AG04450 (cell line): ENCODE measurements around the gene CLMN. TPM values are rescaled to one million over a fixed set of nuclear protein-coding genes. Genes with fewer than 3 reads are reported as not detected.
"Not testable (repeated sequence)": the region's sequence is repeated elsewhere in the genome, so short reads cannot be mapped to it uniquely, and the experiment has no call there.

ENCODE experiments used
- CTCF ChIA-PET: fragments of 300-600, 350-600 bp; formaldehyde crosslinking; extraction: SDS; loops from one replicate; lab custom pipeline; 2022; ENCODE audit warnings: antibody characterized with exemption, inconsistent platforms; lab: Charles Lee
- POLR2A ChIA-PET: fragments of 350-600 bp; formaldehyde crosslinking; extraction: SDS; loops from one replicate; lab custom pipeline; 2021; ENCODE audit warnings: antibody characterized with exemption, inconsistent platforms; lab: Yijun Ruan, JAX
- DNase-seq: peaks from one replicate; pipeline ENCODE4 v3.0.0-alpha.2; 2011; ENCODE audit warnings: low read depth, low spot score
- H3K27ac ChIP-seq: one replicate; pipeline ENCODE4 v1.5.1; 2012; ENCODE audit warnings: low read depth, low read length, control low read depth
- H3K27me3 ChIP-seq: one replicate; pipeline ENCODE4 v1.6.0; 2012; ENCODE audit warnings: low read length; ENCODE audit not compliant: control insufficient read depth, insufficient read depth
- H3K4me3 ChIP-seq: 2 replicates; pipeline ENCODE4 v1.5.1; 2011; ENCODE audit warnings: mild to moderate bottlenecking, low read depth, low read length, control low read depth
- H3K9me3 ChIP-seq: 2 replicates; pipeline ENCODE4 v1.5.1; 2012; ENCODE audit warnings: low read length; ENCODE audit not compliant: control insufficient read depth, insufficient read depth
- polyA plus RNA-seq: library from polyadenylated mRNA; depleted of rRNA; stranded (reverse); fragments of >200 nt; gene quantifications from 2 replicates; pipeline ENCODE4 v1.2.3, GENCODE V29; 2011
- TF ChIP-seq, protein P1 (sequence below): IDR thresholded peaks from 2 replicates; pipeline ENCODE4 v1.5.1; 2011; ENCODE audit warnings: low read depth, low read length, control low read depth, inconsistent platforms

The CLMN gene
- polyA plus RNA-seq, 1 experiment: 0.09 TPM

GRCh38 chr14:95285566-95285965 lies 34.1 kb downstream of the CLMN start:
- Histone ChIP-seq H3K9me3 (no peaks in the 10 kb centered on the region), H3K27ac (no peak overlapping the region), H3K4me3 (no peak overlapping the region), H3K27me3 (no peaks in the 10 kb centered on the region)
- ChIA-PET CTCF (no interaction called here), POLR2A (no interaction called here)
- TF ChIP-seq, protein P1, sequence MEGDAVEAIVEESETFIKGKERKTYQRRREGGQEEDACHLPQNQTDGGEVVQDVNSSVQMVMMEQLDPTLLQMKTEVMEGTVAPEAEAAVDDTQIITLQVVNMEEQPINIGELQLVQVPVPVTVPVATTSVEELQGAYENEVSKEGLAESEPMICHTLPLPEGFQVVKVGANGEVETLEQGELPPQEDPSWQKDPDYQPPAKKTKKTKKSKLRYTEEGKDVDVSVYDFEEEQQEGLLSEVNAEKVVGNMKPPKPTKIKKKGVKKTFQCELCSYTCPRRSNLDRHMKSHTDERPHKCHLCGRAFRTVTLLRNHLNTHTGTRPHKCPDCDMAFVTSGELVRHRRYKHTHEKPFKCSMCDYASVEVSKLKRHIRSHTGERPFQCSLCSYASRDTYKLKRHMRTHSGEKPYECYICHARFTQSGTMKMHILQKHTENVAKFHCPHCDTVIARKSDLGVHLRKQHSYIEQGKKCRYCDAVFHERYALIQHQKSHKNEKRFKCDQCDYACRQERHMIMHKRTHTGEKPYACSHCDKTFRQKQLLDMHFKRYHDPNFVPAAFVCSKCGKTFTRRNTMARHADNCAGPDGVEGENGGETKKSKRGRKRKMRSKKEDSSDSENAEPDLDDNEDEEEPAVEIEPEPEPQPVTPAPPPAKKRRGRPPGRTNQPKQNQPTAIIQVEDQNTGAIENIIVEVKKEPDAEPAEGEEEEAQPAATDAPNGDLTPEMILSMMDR: no peak
- no peak for DNase-seq

- POLR2A ChIA-PET, CTCF ChIA-PET: not testable (repeated sequence)
Measured at GRCh38 chr14:95283802-95284201, 35.9 kb downstream of the CLMN start.

DNA sequence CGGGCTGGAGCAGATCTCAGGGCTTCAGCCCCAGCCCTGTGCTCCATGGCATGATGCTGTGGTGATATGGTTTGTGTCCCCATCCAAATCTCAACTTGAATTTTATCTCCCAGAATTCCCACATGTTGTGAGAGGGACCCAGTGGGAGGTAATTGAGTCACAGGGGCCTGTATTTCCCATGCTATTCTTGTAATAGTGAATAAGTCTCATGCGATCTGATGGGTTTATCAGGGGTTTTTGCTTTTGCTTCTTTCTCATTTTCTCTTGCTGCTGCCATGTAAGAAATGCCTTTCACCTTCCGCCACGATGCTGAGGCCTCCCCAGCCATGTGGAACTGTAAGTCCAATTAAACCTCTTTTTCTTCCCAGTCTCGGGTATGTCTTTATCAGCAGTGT lies 36.7 kb downstream of the CLMN start:
- POLR2A ChIA-PET, H3K27me3 ChIP-seq, H3K27ac ChIP-seq, H3K4me3 ChIP-seq, DNase-seq, H3K9me3 ChIP-seq, CTCF ChIA-PET: not testable (repeated sequence)

More at GRCh38 chr14:95283802-95284201, 35.9 kb downstream of the CLMN start:
- H3K9me3 ChIP-seq, H3K4me3 ChIP-seq, H3K27me3 ChIP-seq, DNase-seq, H3K27ac ChIP-seq: not testable (repeated sequence)

- H3K4me3 ChIP-seq: no peak overlapping the region
- ChIA-PET CTCF (no interaction called here), POLR2A (no interaction called here)
- H3K9me3 ChIP-seq: no peaks in the 10 kb centered on the region
- H3K27ac ChIP-seq: no peak overlapping the region
- TF ChIP-seq, protein P1: no peak
- DNase-seq: no peak
- H3K27me3 ChIP-seq: no peaks in the 10 kb centered on the region
Measured at GRCh38 chr14:95282354-95282985, 37.2 kb downstream of the CLMN start.

- no peak for DNase-seq
- TF ChIP-seq, protein P1: no peak
- Histone ChIP-seq H3K27ac (no peak overlapping the region), H3K27me3 (no peaks in the 10 kb centered on the region), H3K4me3 (no peak overlapping the region), H3K9me3 (no peaks in the 10 kb centered on the region)
- ChIA-PET POLR2A (no interaction called here), CTCF (no interaction called here)
Measured at GRCh38 chr14:95281560-95282176, 38.0 kb downstream of the CLMN start.

DNA sequence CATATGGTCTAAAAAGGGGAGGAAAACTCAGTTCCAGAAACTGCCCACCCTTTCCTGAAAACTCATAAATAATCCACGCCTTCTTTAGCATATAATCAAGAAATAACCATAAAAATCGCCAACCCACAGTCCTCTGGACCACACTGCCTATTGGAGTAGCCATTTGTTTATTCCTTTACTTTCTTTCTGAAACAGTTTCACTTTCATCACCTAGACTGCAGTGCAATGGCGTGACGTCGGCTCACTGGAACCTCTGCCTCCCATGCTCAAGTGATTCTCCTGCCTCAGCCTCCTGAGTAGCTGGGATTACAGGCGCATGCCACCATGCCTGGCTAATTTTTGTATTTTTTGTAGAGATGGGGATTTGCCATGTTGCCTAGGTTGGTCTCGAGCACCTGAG lies 44.2 kb downstream of the CLMN start:
- no peaks in the 10 kb centered on the region for H3K27me3 ChIP-seq
- no peak overlapping the region for H3K4me3 ChIP-seq
- H3K27ac ChIP-seq: no peak overlapping the region
- no peaks in the 10 kb centered on the region for H3K9me3 ChIP-seq
- DNase-seq: no peak
- CTCF ChIA-PET: no interaction called here
- POLR2A ChIA-PET: no interaction called here
- TF ChIP-seq, protein P1: no peak
